Iris pigment epithelial cell (primary cell): Measurements from ENCODE around the gene PDE1A.
A peak's percentile ranks its signal among the peaks of the same experiment; 100 is the strongest.

Experiments
- DNase-seq: peaks from one replicate; pipeline ENCODE4 v3.0.0-alpha.2; 2011; ENCODE audit warnings: low read depth

Gene PDE1A

GRCh38 chr2:182128821-182129707 lies 297.8 kb downstream of the PDE1A start:
- DNase-seq: no peak

- peak; percentile 31 for DNase-seq
Measured at GRCh38 chr2:182117196-182117595, 309.6 kb downstream of the PDE1A start.

GRCh38 chr2:182116774-182117173 lies 310.1 kb downstream of the PDE1A start:
- DNase-seq: no peak

GRCh38 chr2:182115258-182115657 lies 311.6 kb downstream of the PDE1A start:
- DNase-seq: no peak

- no peak for DNase-seq
Measured at GRCh38 chr2:182113334-182113733, 313.5 kb downstream of the PDE1A start.

GRCh38 chr2:182110347-182110746 lies 316.5 kb downstream of the PDE1A start:
- no peak for DNase-seq

- peak; percentile 2 for DNase-seq
Measured at GRCh38 chr2:182103526-182103925, 323.3 kb downstream of the PDE1A start.

GRCh38 chr2:182101263-182101662 lies 325.6 kb downstream of the PDE1A start:
- DNase-seq: peak; percentile 5

GRCh38 chr2:182098648-182099047 lies 328.2 kb downstream of the PDE1A start:
- DNase-seq: no peak

GRCh38 chr2:182097571-182098164 lies 329.2 kb downstream of the PDE1A start:
- DNase-seq: no peak

GRCh38 chr2:182090486-182090885 lies 336.4 kb downstream of the PDE1A start:
- DNase-seq: no peak
